Fibroblast of lung (primary cell): Measurements from ENCODE around the gene RTCA.

Source experiments
- CTCF ChIP-seq, 2 donors: IDR thresholded peaks in 1 of 2; conservative IDR thresholded peaks in 1 of 2; 1 replicate in 1 of 2; 2 replicates in 1 of 2; pipeline ENCODE4 v1.5.1; 2011 to 2012; ENCODE audit warnings: low read length in 2 of 2, control low read depth in 1 of 2, inconsistent platforms in 1 of 2, low read depth in 1 of 2, mild to moderate bottlenecking in 1 of 2
- EZH2 ChIP-seq: IDR thresholded peaks from 2 replicates; pipeline ENCODE4 v1.5.1; 2012; ENCODE audit warnings: low read length, control low read depth, mild to moderate bottlenecking; ENCODE audit errors: missing control alignments

GRCh38 chr1:100230765-100231164, 35.3 kb upstream of the RTCA start:
- TF ChIP-seq CTCF (conservative IDR thresholded peaks at IDR 0.05 in 1 of 2, IDR thresholded peaks at IDR 0.05 in 1 of 2; ENCODE audit: low read depth in 1 of 2, low read length in 2 of 2) (no peak), EZH2 (no peak)
